ENCODE data around the gene SAE1.
A peak's percentile ranks its signal among the peaks of the same experiment; 100 is the strongest.

Gene SAE1

GRCh38 chr19:47195434-47195833 lies 64.8 kb downstream of the SAE1 start:
- H3K4me1 Mint-ChIP-seq = peaks cover 38% of the 10 kb centered on the region
- H3K27ac Mint-ChIP-seq = peak overlapping the region; percentile 31 to 34
- no peak for DNase-seq
- no peaks in the 10 kb centered on the region for H3K27me3 Mint-ChIP-seq
- H3K9me3 Mint-ChIP-seq = no peaks in the 10 kb centered on the region
- no peak overlapping the region for H3K4me3 Mint-ChIP-seq
- no peak for ATAC-seq

DNA sequence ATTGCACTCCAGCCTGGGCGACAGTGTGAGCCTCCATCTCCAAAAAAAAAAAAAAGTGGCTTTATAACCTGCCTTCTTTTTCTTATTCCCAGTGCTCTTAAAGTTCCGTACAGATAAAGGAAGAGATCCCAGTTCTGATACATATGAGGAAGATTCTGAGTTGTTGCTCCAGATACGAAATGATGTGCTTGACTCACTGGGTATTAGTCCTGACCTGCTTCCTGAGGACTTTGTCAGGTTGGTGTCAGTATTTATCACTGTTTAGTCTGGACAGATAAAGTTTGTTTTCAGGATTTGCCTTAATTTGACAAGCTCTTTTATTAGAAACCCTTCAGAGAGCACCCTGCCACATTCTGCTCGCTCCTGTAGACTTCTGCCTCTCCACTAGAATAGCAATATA lies 66.5 kb downstream of the SAE1 start:
- Mint-ChIP-seq H3K4me3 (no peak overlapping the region), H3K9me3 (no peaks in the 10 kb centered on the region), H3K4me1 (peaks cover 24% of the 10 kb centered on the region), H3K27me3 (no peaks in the 10 kb centered on the region), H3K27ac (no peak overlapping the region)
- DNase-seq = no peak
- no peak for ATAC-seq

DNA sequence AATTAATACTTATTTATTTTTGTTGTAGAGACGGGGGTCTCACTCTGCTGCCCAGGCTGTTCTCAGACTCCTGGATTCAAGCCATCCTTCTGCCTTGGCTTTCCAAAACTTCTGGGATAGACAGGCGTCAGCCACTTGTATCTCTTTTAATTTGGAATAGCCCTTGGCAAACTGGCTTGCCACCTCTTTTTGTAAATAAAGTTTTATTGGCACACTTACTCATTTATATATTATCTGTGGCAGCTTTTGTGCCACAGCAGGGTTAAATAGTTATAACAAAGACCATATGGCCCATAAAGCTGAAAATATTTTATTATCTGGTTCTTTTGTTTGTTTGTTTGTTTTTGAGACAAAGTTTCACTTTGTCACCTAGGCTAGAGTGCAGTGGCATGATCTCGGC lies 69.9 kb downstream of the SAE1 start:
- Mint-ChIP-seq H3K9me3 (no peaks in the 10 kb centered on the region), H3K4me3 (no peak overlapping the region), H3K27me3 (no peaks in the 10 kb centered on the region), H3K27ac (no peak overlapping the region), H3K4me1 (peaks cover 16% of the 10 kb centered on the region)
- DNase-seq (no peak), ATAC-seq (no peak)

DNA sequence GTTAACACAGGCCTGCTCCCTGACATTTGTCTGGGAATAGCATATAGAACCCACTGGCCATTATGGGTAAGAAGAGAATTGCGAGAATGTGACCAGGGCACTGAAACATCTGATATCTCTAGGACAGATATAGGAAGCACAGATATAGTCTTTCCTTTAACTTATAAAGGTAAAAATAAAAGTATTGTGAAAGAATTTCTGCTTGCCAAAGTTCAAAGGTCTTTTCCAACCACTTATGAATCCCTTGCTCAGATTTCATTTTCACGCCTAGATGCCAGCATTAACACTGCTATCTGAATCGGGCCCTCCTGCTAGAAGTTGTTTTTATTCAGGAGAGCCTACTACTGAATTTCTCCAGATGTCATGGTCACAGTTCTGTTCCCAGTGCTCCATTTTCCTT lies 72.6 kb downstream of the SAE1 start:
- H3K9me3 Mint-ChIP-seq = no peaks in the 10 kb centered on the region
- H3K4me1 Mint-ChIP-seq = peaks cover 22% of the 10 kb centered on the region
- no peak for ATAC-seq
- no peaks in the 10 kb centered on the region for H3K27me3 Mint-ChIP-seq
- peak overlapping the region in 1 of 2 donors; percentile 19 for H3K27ac Mint-ChIP-seq
- DNase-seq = no peak
- no peak overlapping the region for H3K4me3 Mint-ChIP-seq

GRCh38 chr19:47209319-47210179 lies 78.9 kb downstream of the SAE1 start:
- ATAC-seq (no peak), DNase-seq (no peak)
- Mint-ChIP-seq H3K27ac (peak overlapping the region; percentile 24 to 53), H3K27me3 (no peaks in the 10 kb centered on the region), H3K9me3 (no peaks in the 10 kb centered on the region), H3K4me1 (peaks cover 30% of the 10 kb centered on the region), H3K4me3 (no peak overlapping the region)

DNA sequence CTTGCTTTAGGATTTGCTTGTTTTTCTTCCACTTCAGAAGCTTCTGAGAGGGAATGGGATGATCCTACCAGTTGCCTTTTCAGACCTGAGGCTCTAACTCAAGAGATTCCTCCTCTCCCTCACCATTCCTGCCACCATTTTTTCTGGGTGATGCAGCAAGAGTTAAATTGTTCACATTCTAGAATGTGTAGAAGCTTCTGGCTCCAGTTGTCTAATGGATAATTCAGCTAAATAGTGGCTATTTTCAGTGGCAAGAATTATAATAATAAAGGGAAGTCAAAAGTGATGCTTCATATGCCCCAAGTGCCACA lies 79.5 kb downstream of the SAE1 start:
- no peaks in the 10 kb centered on the region for H3K9me3 Mint-ChIP-seq
- H3K27me3 Mint-ChIP-seq = no peaks in the 10 kb centered on the region
- no peak overlapping the region for H3K4me3 Mint-ChIP-seq
- H3K4me1 Mint-ChIP-seq = peaks cover 30% of the 10 kb centered on the region
- ATAC-seq (no peak), DNase-seq (no peak)
- peak overlapping the region in 1 of 2 donors; percentile 98 for H3K27ac Mint-ChIP-seq

DNA sequence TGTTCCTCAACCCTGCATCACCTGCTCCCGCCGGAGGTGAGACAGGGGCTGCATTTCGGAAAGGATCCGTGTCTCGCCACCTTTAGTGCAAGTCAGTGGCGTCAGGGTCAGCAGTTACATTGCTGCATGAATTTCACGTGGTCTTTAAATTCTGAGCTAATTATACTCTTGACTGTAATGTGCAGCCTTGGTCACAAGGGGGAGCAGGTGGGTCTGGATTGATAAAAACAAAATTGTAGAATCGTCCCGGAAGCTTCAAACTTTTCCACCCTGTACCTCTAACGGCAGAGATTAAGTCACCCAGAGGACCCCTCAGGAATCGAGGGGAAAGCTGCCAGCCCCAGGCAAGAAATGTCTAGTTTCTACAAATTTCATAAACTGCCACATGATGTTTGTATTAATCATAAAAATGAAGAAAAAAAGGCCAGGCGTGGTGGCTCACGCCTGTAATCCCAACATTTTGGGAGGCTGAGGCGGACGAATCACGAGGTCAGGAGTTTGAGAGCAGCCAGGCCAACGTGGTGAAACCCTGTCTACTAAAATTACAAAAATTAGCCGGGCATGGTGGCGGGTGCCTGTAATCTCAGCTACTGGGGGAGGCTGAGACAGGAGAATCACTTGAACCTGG lies 80.2 kb downstream of the SAE1 start:
- DNase-seq (peak; percentile 75), ATAC-seq (peak; percentile 78)
- Mint-ChIP-seq H3K4me3 (peak overlapping the region; percentile 40 to 48), H3K4me1 (peaks cover 28% of the 10 kb centered on the region), H3K27me3 (no peaks in the 10 kb centered on the region), H3K9me3 (no peaks in the 10 kb centered on the region), H3K27ac (peak overlapping the region; percentile 96 to 98)

GRCh38 chr19:47215581-47215980 lies 84.9 kb downstream of the SAE1 start:
- DNase-seq = no peak

DNA sequence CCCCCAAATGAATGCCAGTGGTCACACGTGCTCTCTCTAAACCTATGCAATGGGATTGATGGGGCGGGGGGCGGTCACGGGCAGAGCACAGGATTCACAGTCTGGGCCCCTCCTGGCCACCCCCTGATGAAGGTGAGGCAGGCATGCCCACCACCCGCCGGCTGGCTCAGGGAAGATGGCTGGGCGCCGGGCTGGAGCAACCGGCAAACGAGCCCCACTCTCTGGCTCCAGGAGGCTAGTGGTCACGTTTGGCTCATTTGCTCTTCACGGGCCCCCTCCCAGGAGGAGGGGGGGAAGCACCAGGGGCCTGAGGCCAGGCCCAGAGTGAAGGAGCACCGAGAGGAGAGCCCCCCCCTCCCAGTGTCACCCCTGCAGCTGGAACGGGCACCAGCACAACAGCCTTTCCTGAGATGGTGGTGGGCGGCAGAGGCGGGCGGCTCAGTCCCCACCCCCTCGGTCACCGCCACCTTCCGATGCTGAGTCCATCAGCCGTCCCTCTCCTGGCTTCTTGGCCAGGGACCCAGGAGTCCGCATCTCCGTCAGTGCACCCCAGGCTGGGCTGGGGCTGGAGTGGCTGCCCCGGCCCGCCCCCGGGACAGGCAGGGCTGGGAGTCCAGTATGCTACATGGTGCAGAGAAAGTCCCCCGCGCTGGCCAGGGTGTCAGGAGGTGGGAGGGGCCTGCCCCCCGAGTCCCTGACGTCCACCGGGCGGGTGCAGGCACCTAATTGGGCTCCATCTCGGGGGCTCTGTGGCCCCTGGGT lies 90.6 kb downstream of the SAE1 start:
- peak overlapping the region in 1 of 2 donors; percentile 87 for H3K27ac Mint-ChIP-seq
- ATAC-seq = no peak
- no peaks in the 10 kb centered on the region for H3K27me3 Mint-ChIP-seq
- peaks cover 6% of the 10 kb centered on the region for H3K4me1 Mint-ChIP-seq
- H3K9me3 Mint-ChIP-seq = no peaks in the 10 kb centered on the region
- no peak for DNase-seq
- peak overlapping the region in 1 of 2 donors; percentile 29 for H3K4me3 Mint-ChIP-seq

More at GRCh38 chr19:47215581-47215980, 84.9 kb downstream of the SAE1 start:
- Mint-ChIP-seq H3K9me3 (no peaks in the 10 kb centered on the region), H3K4me1 (peaks cover 8% of the 10 kb centered on the region), H3K27me3 (no peaks in the 10 kb centered on the region), H3K4me3 (no peak overlapping the region), H3K27ac (no peak overlapping the region)
- ATAC-seq = no peak

- peak overlapping the region; percentile 19 to 53 for H3K27ac Mint-ChIP-seq
- DNase-seq (no peak), ATAC-seq (no peak)
- peaks cover 8% of the 10 kb centered on the region for H3K4me1 Mint-ChIP-seq
- no peak overlapping the region for H3K4me3 Mint-ChIP-seq
- no peaks in the 10 kb centered on the region for H3K27me3 Mint-ChIP-seq
- H3K9me3 Mint-ChIP-seq = no peaks in the 10 kb centered on the region
Observed at GRCh38 chr19:47221890-47222289, 91.3 kb downstream of the SAE1 start.

GRCh38 chr19:47225746-47226425 lies 95.3 kb downstream of the SAE1 start:
- Mint-ChIP-seq H3K27ac (peak overlapping the region in 1 of 2 donors; percentile 100), H3K4me3 (peak overlapping the region; percentile 89 to 94), H3K27me3 (no peaks in the 10 kb centered on the region), H3K9me3 (no peaks in the 10 kb centered on the region), H3K4me1 (peaks cover 16% of the 10 kb centered on the region)
- peak; percentile 57 for ATAC-seq
- DNase-seq = peak; percentile 88 to 97

GRCh38 chr19:47226426-47227351 lies 96.1 kb downstream of the SAE1 start:
- peak; percentile 43 for ATAC-seq
- Mint-ChIP-seq H3K27me3 (no peaks in the 10 kb centered on the region), H3K4me1 (peaks cover 21% of the 10 kb centered on the region), H3K4me3 (peak overlapping the region; percentile 89 to 94), H3K27ac (peak overlapping the region; percentile 94 to 100), H3K9me3 (no peaks in the 10 kb centered on the region)
- DNase-seq = peak; percentile 62 to 86

DNA sequence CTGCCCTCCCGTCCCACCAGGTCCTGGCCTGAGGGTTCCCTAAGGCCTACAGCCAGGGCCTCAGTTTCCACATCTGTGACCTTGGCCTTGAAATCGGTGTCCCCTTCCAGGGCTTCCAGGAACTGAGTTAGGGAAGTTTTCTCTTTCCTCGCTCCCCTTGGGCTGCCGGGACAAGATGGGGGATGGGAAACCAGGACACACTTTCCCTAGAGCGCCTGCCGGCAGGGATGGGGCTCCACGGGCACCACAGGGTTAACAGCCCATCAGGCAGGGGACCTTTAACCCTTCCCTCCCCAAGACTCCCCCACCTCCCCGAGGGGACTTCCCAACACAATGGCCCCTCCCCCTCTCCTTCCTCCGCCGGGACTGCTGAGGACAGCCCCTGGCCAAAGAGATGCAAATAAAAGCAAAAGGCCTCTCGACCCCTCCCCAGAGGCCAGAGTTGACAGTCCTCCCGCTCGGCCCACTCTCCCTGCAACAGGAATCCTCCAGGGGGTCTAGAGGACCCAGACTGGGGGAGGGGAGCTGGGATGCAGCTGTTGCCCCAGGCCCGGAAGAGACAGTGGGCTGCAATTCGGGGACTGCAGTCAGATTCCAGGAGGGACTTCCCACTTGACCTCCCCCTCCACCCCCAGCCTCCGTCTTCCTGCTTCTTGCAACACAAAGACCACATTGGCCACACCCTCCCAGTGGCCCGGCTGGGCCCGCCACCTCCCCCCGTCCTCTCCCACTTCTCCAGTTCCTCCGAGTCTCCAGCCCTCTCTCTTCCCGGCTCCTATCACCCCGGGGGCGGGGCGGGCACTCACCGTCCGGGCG lies 96.9 kb downstream of the SAE1 start:
- peaks cover 29% of the 10 kb centered on the region for H3K4me1 Mint-ChIP-seq
- no peaks in the 10 kb centered on the region for H3K27me3 Mint-ChIP-seq
- no peaks in the 10 kb centered on the region for H3K9me3 Mint-ChIP-seq
- peak overlapping the region; percentile 89 to 94 for H3K4me3 Mint-ChIP-seq
- peak overlapping the region; percentile 94 to 100 for H3K27ac Mint-ChIP-seq
- ATAC-seq (peak; percentile 50), DNase-seq (peak; percentile 77 to 91)
